Germinal center (tissue), 1 donor: ENCODE measurements around the gene SPTBN4.
"Not testable (repeated sequence)": the region's sequence is repeated elsewhere in the genome, so short reads cannot be mapped to it uniquely, and the experiment has no call there.

Experiments
- DNase-seq: peaks from one replicate; pipeline ENCODE4 v3.0.0; 2012; ENCODE audit warnings: mixed read lengths, low spot score

SPTBN4 gene

GRCh38 chr19:40441719-40442253 is 25.0 kb upstream of the SPTBN4 start:
- DNase-seq: no peak

- no peak for DNase-seq
Observed at GRCh38 chr19:40442328-40443130, 24.3 kb upstream of the SPTBN4 start.

GRCh38 chr19:40443131-40443999 is 23.4 kb upstream of the SPTBN4 start:
- DNase-seq: peak; percentile 99

- peak; percentile 98 for DNase-seq
Observed at GRCh38 chr19:40444000-40444824, 22.6 kb upstream of the SPTBN4 start, which contains the start of gene SERTAD3. Gene SERTAD3, minus strand, starts transcription at chr19:40444335. Its CDS starts 2,255 bp downstream, at chr19:40442080.

GRCh38 chr19:40444825-40445312 is 21.9 kb upstream of the SPTBN4 start:
- no peak for DNase-seq

GRCh38 chr19:40445780-40446262 is 21.0 kb upstream of the SPTBN4 start:
- DNase-seq: no peak

- DNase-seq: no peak
Observed at GRCh38 chr19:40446263-40446784, 20.5 kb upstream of the SPTBN4 start.

- no peak for DNase-seq
Observed at GRCh38 chr19:40449506-40449905, 17.3 kb upstream of the SPTBN4 start.

GRCh38 chr19:40450664-40451063 is 16.1 kb upstream of the SPTBN4 start:
- no peak for DNase-seq

- DNase-seq: no peak
Observed at GRCh38 chr19:40452016-40452415, 14.8 kb upstream of the SPTBN4 start.

GRCh38 chr19:40453151-40453735 is 13.6 kb upstream of the SPTBN4 start:
- DNase-seq: no peak

- DNase-seq: not testable (repeated sequence)
Observed at GRCh38 chr19:40453943-40454342, 12.9 kb upstream of the SPTBN4 start.

GRCh38 chr19:40457048-40457447 is 9.8 kb upstream of the SPTBN4 start:
- no peak for DNase-seq

GRCh38 chr19:40457953-40458596 is 8.7 kb upstream of the SPTBN4 start:
- no peak for DNase-seq

- no peak for DNase-seq
Observed at GRCh38 chr19:40458597-40458974, 8.2 kb upstream of the SPTBN4 start.

- DNase-seq: no peak
Observed at GRCh38 chr19:40460185-40460584, 6.6 kb upstream of the SPTBN4 start.

- no peak for DNase-seq
Observed at GRCh38 chr19:40461669-40462221, 5.1 kb upstream of the SPTBN4 start.

- not testable (repeated sequence) for DNase-seq
Observed at GRCh38 chr19:40463587-40464037, 3.2 kb upstream of the SPTBN4 start.

GRCh38 chr19:40464059-40465024 is 2.5 kb upstream of the SPTBN4 start:
- DNase-seq: peak; percentile 49
